COR-L47 (cell line): ENCODE results near the gene SLC25A21.
"Not testable (repeated sequence)": the region's sequence is repeated elsewhere in the genome, so short reads cannot be mapped to it uniquely, and the experiment has no call there.

ENCODE experiments used
- DNase-seq: peaks from one replicate; lab custom pipeline; 2025; lab: John Stamatoyannopoulos, UW

SLC25A21 gene

GRCh38 chr14:36986407-36986806 is 186.0 kb downstream of the SLC25A21 start:
- no peak for DNase-seq

GRCh38 chr14:36981832-36982529 is 190.4 kb downstream of the SLC25A21 start:
- DNase-seq = no peak

GRCh38 chr14:36980413-36980812 is 192.0 kb downstream of the SLC25A21 start:
- DNase-seq = not testable (repeated sequence)

- DNase-seq = no peak
Measured at GRCh38 chr14:36979863-36980262, 192.5 kb downstream of the SLC25A21 start.

GRCh38 chr14:36976571-36977023 is 195.8 kb downstream of the SLC25A21 start:
- DNase-seq = no peak

GRCh38 chr14:36975834-36976233 is 196.6 kb downstream of the SLC25A21 start:
- DNase-seq = no peak

GRCh38 chr14:36974985-36975384 is 197.4 kb downstream of the SLC25A21 start:
- DNase-seq = no peak

- DNase-seq = no peak
Measured at GRCh38 chr14:36973806-36974442, 198.5 kb downstream of the SLC25A21 start.

GRCh38 chr14:36971263-36971855 is 201.0 kb downstream of the SLC25A21 start:
- no peak for DNase-seq

- no peak for DNase-seq
Measured at GRCh38 chr14:36967892-36968555, 204.4 kb downstream of the SLC25A21 start.

GRCh38 chr14:36955967-36956366 is 216.4 kb downstream of the SLC25A21 start:
- DNase-seq = no peak

- no peak for DNase-seq
Measured at GRCh38 chr14:36955376-36955775, 217.0 kb downstream of the SLC25A21 start.

- no peak for DNase-seq
Measured at GRCh38 chr14:36952689-36953088, 219.7 kb downstream of the SLC25A21 start.

- no peak for DNase-seq
Measured at GRCh38 chr14:36951380-36951911, 221.0 kb downstream of the SLC25A21 start.

- no peak for DNase-seq
Measured at GRCh38 chr14:36950812-36951211, 221.6 kb downstream of the SLC25A21 start.

GRCh38 chr14:36949371-36949770 is 223.0 kb downstream of the SLC25A21 start:
- DNase-seq = no peak

GRCh38 chr14:36948157-36948859 is 224.1 kb downstream of the SLC25A21 start:
- DNase-seq = no peak

- no peak for DNase-seq
Measured at GRCh38 chr14:36947362-36947761, 225.0 kb downstream of the SLC25A21 start.

GRCh38 chr14:36946872-36947271 is 225.5 kb downstream of the SLC25A21 start:
- DNase-seq = no peak

- DNase-seq = no peak
Measured at GRCh38 chr14:36944307-36945010, 227.9 kb downstream of the SLC25A21 start.
